WERI-Rb-1 (cell line): ENCODE measurements around the gene CHST15.

Source experiments
- DNase-seq: peaks from one replicate; pipeline ENCODE4 v3.0.0-alpha.2; 2020
- H3K27ac ChIP-seq: fragments of 250-450 bp; sonication (Bioruptor Pico); 2 replicates; pipeline ENCODE4 v1.5.1; 2020; ENCODE audit warnings: mild to moderate bottlenecking, moderate library complexity
- H3K27me3 ChIP-seq: fragments of 250-450 bp; sonication (Bioruptor Pico); 2 replicates; pipeline ENCODE4 v1.5.1; 2021; ENCODE audit warnings: mild to moderate bottlenecking, low read depth, moderate library complexity; ENCODE audit not compliant: insufficient read depth, severe bottlenecking
- H3K36me3 ChIP-seq: fragments of 250-450 bp; sonication (Bioruptor Pico); 2 replicates; pipeline ENCODE4 v1.5.1; 2020; ENCODE audit warnings: mild to moderate bottlenecking, moderate library complexity
- H3K4me3 ChIP-seq: 2 replicates; pipeline ENCODE4 v1.5.1; 2011; ENCODE audit warnings: low read depth, mild to moderate bottlenecking, control low read depth, low read length
- H3K9me3 ChIP-seq: fragments of 250-450 bp; sonication (Bioruptor Pico); 2 replicates; pipeline ENCODE4 v1.5.1; 2021; ENCODE audit warnings: mild to moderate bottlenecking, moderate library complexity; ENCODE audit not compliant: severe bottlenecking
- CTCF ChIP-seq: IDR thresholded peaks from 2 replicates; pipeline ENCODE4 v1.5.1; 2011; ENCODE audit warnings: low read depth, mild to moderate bottlenecking, control low read depth, inconsistent platforms, low read length

Gene CHST15

DNA sequence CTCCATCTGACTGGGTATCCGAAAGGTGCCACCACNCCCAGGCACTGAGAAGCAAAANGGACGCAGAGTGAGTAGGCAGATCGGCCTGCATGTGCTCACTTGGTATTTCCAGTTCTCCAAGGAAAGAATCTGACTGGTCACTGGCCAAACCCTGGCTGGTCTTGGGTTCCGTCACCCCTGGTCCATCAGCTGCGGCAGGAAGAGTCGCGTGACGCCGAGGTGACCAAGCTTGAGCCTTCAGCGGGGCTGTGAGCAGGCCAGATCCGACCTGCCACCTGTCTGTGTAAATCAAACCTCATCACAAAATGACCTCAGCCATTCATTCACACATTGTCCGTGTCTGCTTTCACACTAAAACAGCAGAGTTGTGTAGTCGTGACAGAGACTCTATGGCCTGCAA, 28.8 kb upstream of the CHST15 start:
- Histone ChIP-seq H3K27me3 (no peaks in the 10 kb centered on the region), H3K36me3 (no peaks in the 10 kb centered on the region), H3K4me3 (no peak overlapping the region), H3K27ac (no peak overlapping the region), H3K9me3 (no peaks in the 10 kb centered on the region)
- TF ChIP-seq CTCF: no peak
- DNase-seq: no peak

GRCh38 chr10:124120410-124121061, 27.1 kb upstream of the CHST15 start:
- no peak for TF ChIP-seq CTCF
- DNase-seq: no peak
- H3K9me3 ChIP-seq: no peaks in the 10 kb centered on the region
- no peaks in the 10 kb centered on the region for H3K36me3 ChIP-seq
- H3K27me3 ChIP-seq: no peaks in the 10 kb centered on the region
- no peak overlapping the region for H3K4me3 ChIP-seq
- no peak overlapping the region for H3K27ac ChIP-seq

- Histone ChIP-seq H3K4me3 (no peak overlapping the region), H3K27ac (no peak overlapping the region), H3K27me3 (no peaks in the 10 kb centered on the region), H3K9me3 (no peaks in the 10 kb centered on the region), H3K36me3 (no peaks in the 10 kb centered on the region)
- DNase-seq: no peak
- no peak for TF ChIP-seq CTCF
These were observed 26.5 kb upstream of the CHST15 start for GRCh38 chr10:124119946-124120345.

DNA sequence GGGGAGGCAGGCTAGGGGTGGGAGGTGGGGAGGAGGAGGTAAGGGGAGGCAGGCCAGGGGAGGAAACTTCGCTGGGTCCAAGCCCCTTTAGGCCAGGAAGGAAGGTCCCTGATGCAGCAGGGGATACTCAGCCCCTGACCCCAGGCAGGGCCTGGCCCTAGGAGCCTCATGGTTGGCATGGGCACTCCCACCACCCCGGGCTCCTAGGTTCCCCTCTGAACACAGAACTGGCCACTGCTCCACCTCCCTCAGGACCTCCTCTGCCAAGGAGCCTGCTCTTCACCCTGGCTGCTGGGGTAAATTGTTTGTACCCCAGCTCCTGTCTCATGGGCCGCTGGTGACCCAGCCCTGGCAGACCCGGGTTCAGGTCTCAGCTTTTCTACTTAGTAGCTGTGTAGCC, 25.8 kb upstream of the CHST15 start:
- Histone ChIP-seq H3K27ac (no peak overlapping the region), H3K4me3 (no peak overlapping the region), H3K27me3 (no peaks in the 10 kb centered on the region), H3K36me3 (no peaks in the 10 kb centered on the region), H3K9me3 (no peaks in the 10 kb centered on the region)
- no peak for DNase-seq
- no peak for TF ChIP-seq CTCF

DNA sequence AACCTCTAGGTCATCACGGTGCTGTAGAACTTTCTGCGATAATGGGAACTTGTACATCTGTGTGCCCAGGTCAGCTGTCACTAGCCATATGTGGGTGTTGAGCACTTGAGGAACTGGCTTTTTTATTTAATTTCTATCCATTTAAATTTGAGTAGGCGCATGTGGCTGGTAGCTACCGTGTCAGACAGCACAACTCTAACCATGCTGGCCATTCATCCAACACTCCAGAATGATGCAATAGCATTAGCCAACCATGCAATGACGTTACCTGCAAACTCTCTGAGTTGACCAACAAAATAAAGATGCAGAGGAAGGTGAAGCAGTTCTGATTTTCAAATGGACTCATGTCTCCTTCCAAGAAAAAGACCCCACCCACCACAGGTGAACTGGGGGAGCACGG, 24.4 kb upstream of the CHST15 start:
- Histone ChIP-seq H3K36me3 (no peaks in the 10 kb centered on the region), H3K27ac (no peak overlapping the region), H3K27me3 (no peaks in the 10 kb centered on the region), H3K9me3 (no peaks in the 10 kb centered on the region), H3K4me3 (no peak overlapping the region)
- no peak for DNase-seq
- TF ChIP-seq CTCF: no peak

- H3K9me3 ChIP-seq: no peaks in the 10 kb centered on the region
- H3K36me3 ChIP-seq: no peaks in the 10 kb centered on the region
- no peaks in the 10 kb centered on the region for H3K27me3 ChIP-seq
- H3K4me3 ChIP-seq: no peak overlapping the region
- DNase-seq: no peak
- no peak for TF ChIP-seq CTCF
- H3K27ac ChIP-seq: no peak overlapping the region
These were observed 24.1 kb upstream of the CHST15 start for GRCh38 chr10:124117511-124117785.
